Right lobe of liver (tissue), 6 donors: ENCODE measurements around the gene RNF5. TPM values are rescaled to one million over a fixed set of nuclear protein-coding genes. Genes with fewer than 3 reads are reported as not detected.

Experiments
- ATAC-seq, 4 donors: fragments of 200-7000 bp; cut with Tn5 transposase; one replicate each; pipeline ENCODE4 v1.9.1; 2020; ENCODE audit warnings: mild to moderate bottlenecking in 4 of 4, moderate library complexity in 4 of 4
- DNase-seq, 3 donors: peaks; one replicate each; pipeline ENCODE4 v3.0.0-alpha.2; 2020
- H3K27ac ChIP-seq, 3 donors: fragments of 200-600 bp; one replicate each; pipeline ENCODE4 v1.8.0; 2022
- H3K27me3 ChIP-seq, 2 donors: fragments of 200-600 bp; one replicate each; pipeline ENCODE4 v1.8.0; 2022
- H3K36me3 ChIP-seq, 4 donors: fragments of 200-600 bp; sonication (generic) in 1 of 4; one replicate each; pipeline versions ENCODE4 v1.5.1 to v1.8.0; 2017 to 2022; ENCODE audit warnings: control low read depth in 1 of 4
- H3K4me1 ChIP-seq, 4 donors: fragments of 200-600 bp; sonication (generic) in 1 of 4; one replicate each; pipeline versions ENCODE4 v1.5.1 to v1.8.0; 2017 to 2022; ENCODE audit warnings: control low read depth in 1 of 4
- H3K4me3 ChIP-seq, 3 donors: fragments of 200-600 bp; one replicate each; pipeline ENCODE4 v1.8.0; 2022
- H3K9me3 ChIP-seq, 4 donors: fragments of 200-600 bp; sonication (generic) in 1 of 4; one replicate each; pipeline versions ENCODE4 v1.5.1 to v1.8.0; 2017 to 2022; ENCODE audit warnings: control low read depth in 1 of 4
- CTCF ChIP-seq, 4 donors: fragments of 200-600 bp in 3 of 4; fragments of 450-650 bp in 1 of 4; IDR thresholded peaks; one replicate each; pipeline versions ENCODE4 v1.5.1 to v1.8.0; 2016 to 2022; ENCODE audit warnings: antibody characterized with exemption in 4 of 4, mild to moderate bottlenecking in 2 of 4
- POLR2A ChIP-seq: fragments of 450-650 bp; IDR thresholded peaks from one replicate; pipeline ENCODE4 v1.6.1; 2017; ENCODE audit warnings: antibody characterized with exemption, mild to moderate bottlenecking
- WGBS: methylation state at CpG from one replicate; pipeline ENCODE4 v1.1.6; 2018; ENCODE audit warnings: low coverage, low lambda C conversion rate; ENCODE audit not compliant: insufficient coverage; ENCODE audit errors: missing lambda C conversion rate; 5-methylcytosine and 5-hydroxymethylcytosine counted together
- intact Hi-C, 2 donors: fragments of 100-400 bp; cut with DNase I; formaldehyde crosslinking; loops; one replicate each; pipeline versions ENCODE4 v1.11.2 to v1.14.1; 2022
- total RNA-seq, 6 experiments: library from RNA; depleted of rRNA in 2 of 6; stranded (reverse); fragments of >200 nt in 2 of 6; fragmentation: NEBNext Ultra II Directional in 3 of 6; extraction: Animal tissue kit (Norgen Biotek cat#: 25700) in 3 of 6; gene quantifications; one replicate each; pipeline versions ENCODE4 v1.1.0 to v1.2.4, GENCODE V29; 2016 to 2023
- donor health status: DM: no; HTN: yes; CAD: no.
- donor health status: DM: no; HTN: no; CAD: no.
- donor health status: DM: no; HTN: no; CAD: no.
- donor health status: DM: no; HTN: yes; CAD: no.
- donor health status: DM: no; HTN: yes; CAD: no.

The RNF5 gene
- total RNA-seq, 6 experiments from 2014 or later = 50.5 to 90.4 (median 60.9) TPM

DNA sequence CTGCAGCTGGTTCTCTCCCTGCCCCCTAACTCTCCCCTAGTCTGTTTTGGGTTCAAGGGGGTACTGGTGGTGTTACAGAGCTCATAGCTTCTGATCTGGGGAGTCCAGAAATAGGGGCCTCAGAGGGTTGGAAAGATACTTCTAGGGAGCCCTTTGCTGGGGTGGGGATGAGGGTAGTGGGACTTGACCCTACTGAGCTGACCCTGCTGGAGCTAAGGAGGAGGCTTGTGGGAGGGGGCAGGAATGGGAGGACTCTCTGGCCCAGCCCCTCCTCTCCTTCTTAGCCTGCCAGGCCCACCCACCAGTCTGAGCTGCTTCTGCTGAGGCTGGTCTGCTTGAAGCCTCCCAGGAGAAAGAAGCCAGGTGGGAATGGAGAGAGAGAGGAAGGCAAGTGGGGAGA, 13.9 kb upstream of the RNF5 start, which contains the start of gene EGFL8:
EGFL8 (plus strand) TSS at position 301 of the 400 bp plus-strand sequence. CDS start 1,571 bp downstream, outside the sequence.
- Histone ChIP-seq H3K4me3 (no peak within 1 kb of the TSS), H3K9me3 (no peaks in the 10 kb centered on the region), H3K27ac (no peak within 1 kb of the TSS), H3K27me3 (no peaks in the 10 kb centered on the region), H3K4me1 (no peaks in the 10 kb centered on the region), H3K36me3 (peaks cover 0 to 12% (median 4%) of the 10 kb centered on the region in 4 donors)
- ATAC-seq (no peak), DNase-seq (no peak)
- intact Hi-C loops = no loop called here
- TF ChIP-seq CTCF (IDR thresholded peaks at IDR 0.05) (no peak), POLR2A (no peak)

DNA sequence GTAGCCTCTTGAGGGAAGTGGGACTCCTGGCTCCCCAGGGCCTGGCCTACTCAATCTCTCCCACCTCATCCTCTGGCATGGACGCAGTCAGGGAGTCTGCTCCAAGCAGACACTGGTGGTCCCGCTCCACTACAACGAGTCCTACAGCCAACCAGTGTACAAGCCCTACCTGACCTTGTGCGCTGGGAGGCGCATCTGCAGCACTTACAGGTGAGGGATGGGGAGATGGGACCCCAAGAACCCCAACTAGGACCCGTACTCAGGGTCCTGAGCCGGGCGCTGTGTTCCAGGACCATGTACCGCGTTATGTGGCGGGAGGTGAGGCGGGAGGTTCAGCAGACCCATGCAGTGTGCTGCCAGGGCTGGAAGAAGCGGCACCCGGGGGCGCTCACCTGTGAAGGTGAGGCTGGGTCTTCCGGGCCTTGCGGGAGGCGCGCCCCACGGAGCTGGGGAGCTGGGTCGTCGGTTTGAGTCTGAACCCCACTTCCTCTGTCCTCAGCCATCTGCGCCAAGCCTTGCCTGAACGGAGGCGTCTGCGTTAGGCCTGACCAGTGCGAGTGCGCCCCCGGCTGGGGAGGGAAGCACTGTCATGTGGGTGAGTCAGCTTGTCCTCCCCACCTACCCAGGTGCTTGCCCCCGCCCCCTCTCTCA, 11.7 kb upstream of the RNF5 start:
- no peaks in the 10 kb centered on the region for H3K27me3 ChIP-seq
- DNase-seq = no peak

GRCh38 chr6:32167154-32167760, 10.9 kb upstream of the RNF5 start:
- TF ChIP-seq POLR2A (no peak), CTCF (IDR thresholded peaks at IDR 0.05) (no peak)
- Histone ChIP-seq H3K36me3 (peaks cover 0 to 25% (median 10%) of the 10 kb centered on the region in 4 donors), H3K27ac (no peak overlapping the region), H3K4me3 (no peak overlapping the region), H3K27me3 (no peaks in the 10 kb centered on the region), H3K4me1 (no peaks in the 10 kb centered on the region), H3K9me3 (no peaks in the 10 kb centered on the region)
- 96% methylated on average over 9 of the region's 32 CpGs for WGBS
- intact Hi-C loops = no loop called here
- ATAC-seq (peak in 1 of 4 donors; percentile 6), DNase-seq (no peak)

More for the DNA sequence above, 11.7 kb upstream of the RNF5 start:
- Histone ChIP-seq H3K36me3 (peaks cover 0 to 25% (median 10%) of the 10 kb centered on the region in 4 donors), H3K4me3 (no peak overlapping the region), H3K9me3 (no peaks in the 10 kb centered on the region), H3K27ac (no peak overlapping the region), H3K4me1 (no peaks in the 10 kb centered on the region)
- TF ChIP-seq CTCF (IDR thresholded peaks at IDR 0.05) = no peak
- TF ChIP-seq POLR2A = no peak
- WGBS = 93% methylated on average over 5 of the region's 30 CpGs
- peak in 1 of 4 donors; percentile 12 for ATAC-seq
- intact Hi-C loops = no loop called here

GRCh38 chr6:32167761-32168262, 10.4 kb upstream of the RNF5 start:
- ATAC-seq = no peak
- intact Hi-C loops = no loop called here
- Histone ChIP-seq H3K27me3 (no peaks in the 10 kb centered on the region), H3K9me3 (no peaks in the 10 kb centered on the region), H3K27ac (no peak overlapping the region), H3K4me1 (no peaks in the 10 kb centered on the region), H3K4me3 (no peak overlapping the region), H3K36me3 (peaks cover 0 to 25% (median 10%) of the 10 kb centered on the region in 4 donors)
- no peak for DNase-seq
- TF ChIP-seq POLR2A = no peak
- TF ChIP-seq CTCF (IDR thresholded peaks at IDR 0.05) = no peak
- WGBS = 86% methylated on average over 4 of the region's 6 CpGs
